ENCODE measurements around the gene BTBD16. TPM values are rescaled to one million over a fixed set of nuclear protein-coding genes. Genes with fewer than 3 reads are reported as not detected.

Gene BTBD16
- polyA plus RNA-seq, 3 donors, result not detected

- no peaks in the 10 kb centered on the region for H4K20me1 ChIP-seq (ENCODE audit: insufficient read depth, low read length)
- DNase-seq, result no peak
- H3K9ac ChIP-seq (ENCODE audit: insufficient read depth, low read length, poor library complexity, severe bottlenecking), result no peak overlapping the region
- intact Hi-C loops (cut with micrococcal nuclease), result no loop called here
- H3K27ac ChIP-seq (ENCODE audit: low read depth in 1 of 2, low read length in 2 of 2), result no peak overlapping the region
- H3K36me3 ChIP-seq (replicated peaks in 1 of 2; ENCODE audit: control insufficient read depth in 1 of 2, insufficient read depth in 2 of 2, low read length in 2 of 2), result no peaks in the 10 kb centered on the region
- H3K27me3 ChIP-seq (ENCODE audit: control insufficient read depth in 2 of 2, insufficient read depth in 2 of 2, low read length in 2 of 2), result no peaks in the 10 kb centered on the region
- H3K9me3 Mint-ChIP-seq, result no peaks in the 10 kb centered on the region
- no peak overlapping the region for H3K4me3 ChIP-seq (replicated peaks in 1 of 3; ENCODE audit: low read depth in 2 of 3, low read length in 3 of 3)
- no peak for TF ChIP-seq CTCF (IDR thresholded peaks at IDR 0.05)
- H3K36me3 Mint-ChIP-seq, result no peaks in the 10 kb centered on the region
- H3K4me1 Mint-ChIP-seq, result no peaks in the 10 kb centered on the region
- no peaks in the 10 kb centered on the region for H3K9me3 ChIP-seq (replicated peaks in 1 of 2; ENCODE audit: control insufficient read depth in 1 of 2, insufficient read depth in 1 of 2, low read length in 2 of 2)
- no peaks in the 10 kb centered on the region for H3K79me2 ChIP-seq (ENCODE audit: insufficient read depth, low read length)
- 85% methylated on average over 8 of the region's 11 CpGs for WGBS (ENCODE audit: insufficient coverage)
- H3K4me2 ChIP-seq (replicated peaks; ENCODE audit: extremely low read depth, low read length, poor library complexity, severe bottlenecking), result no peak overlapping the region
- no peak overlapping the region for H3K4me3 Mint-ChIP-seq
- peaks cover 3 to 5% (median 4%) of the 10 kb centered on the region in 3 donors for H3K27me3 Mint-ChIP-seq (ENCODE audit: low read depth in 3 of 3)
- H2AFZ ChIP-seq (ENCODE audit: insufficient read depth, low read depth, low read length, poor library complexity, severe bottlenecking), result no peak overlapping the region
- no peak overlapping the region for H3K27ac Mint-ChIP-seq
- H3K4me1 ChIP-seq (ENCODE audit: control insufficient read depth in 1 of 2, insufficient read depth in 2 of 2, low read length in 2 of 2), result no peaks in the 10 kb centered on the region
Measured at GRCh38 chr10:122246830-122247520, 24.1 kb upstream of the BTBD16 start.

GRCh38 chr10:122248356-122249302, 22.5 kb upstream of the BTBD16 start:
- Histone ChIP-seq H3K4me2 (replicated peaks; ENCODE audit: extremely low read depth, low read length, poor library complexity, severe bottlenecking) (no peak overlapping the region), H2AFZ (ENCODE audit: insufficient read depth, low read depth, low read length, poor library complexity, severe bottlenecking) (no peak overlapping the region), H3K9ac (ENCODE audit: insufficient read depth, low read length, poor library complexity, severe bottlenecking) (no peak overlapping the region), H3K79me2 (ENCODE audit: insufficient read depth, low read length) (no peaks in the 10 kb centered on the region), H3K36me3 (replicated peaks in 1 of 2; ENCODE audit: control insufficient read depth in 1 of 2, insufficient read depth in 2 of 2, low read length in 2 of 2) (no peaks in the 10 kb centered on the region), H3K27ac (ENCODE audit: low read depth in 1 of 2, low read length in 2 of 2) (no peak overlapping the region), H3K9me3 (replicated peaks in 1 of 2; ENCODE audit: control insufficient read depth in 1 of 2, insufficient read depth in 1 of 2, low read length in 2 of 2) (no peaks in the 10 kb centered on the region), H3K27me3 (ENCODE audit: control insufficient read depth in 2 of 2, insufficient read depth in 2 of 2, low read length in 2 of 2) (no peaks in the 10 kb centered on the region), H3K4me3 (replicated peaks in 1 of 3; ENCODE audit: low read depth in 2 of 3, low read length in 3 of 3) (no peak overlapping the region), H4K20me1 (ENCODE audit: insufficient read depth, low read length) (no peaks in the 10 kb centered on the region), H3K4me1 (ENCODE audit: control insufficient read depth in 1 of 2, insufficient read depth in 2 of 2, low read length in 2 of 2) (no peaks in the 10 kb centered on the region)
- no peak for DNase-seq
- TF ChIP-seq CTCF (IDR thresholded peaks at IDR 0.05), result no peak
- Mint-ChIP-seq H3K9me3 (peaks cover 0 to 1% (median 0%) of the 10 kb centered on the region in 7 donors), H3K36me3 (no peaks in the 10 kb centered on the region), H3K27me3 (ENCODE audit: low read depth in 3 of 3) (peaks cover 3 to 5% (median 4%) of the 10 kb centered on the region in 3 donors), H3K4me1 (no peaks in the 10 kb centered on the region), H3K27ac (no peak overlapping the region), H3K4me3 (no peak overlapping the region)
- WGBS (ENCODE audit: insufficient coverage), result 86% methylated on average over 20 of the region's 25 CpGs
- intact Hi-C loops (cut with micrococcal nuclease), result no loop called here
